22Rv1 (cell line): ENCODE results near the gene KRT8.

Experiments
- CTCF ChIP-seq: fragments of 450-650 bp; IDR thresholded peaks from 2 replicates; pipeline ENCODE4 v1.5.1; 2017; ENCODE audit warnings: mild to moderate bottlenecking
- ZFX ChIP-seq: fragments of 450-650 bp; IDR thresholded peaks from 2 replicates; pipeline ENCODE4 v1.6.1; 2017; ENCODE audit warnings: antibody characterized with exemption, borderline replicate concordance

GRCh38 chr12:52949413-52950331 is 44.8 kb upstream of the KRT8 start:
- TF ChIP-seq CTCF (peak; percentile 9; the same call in 1 of the 2 replicates), ZFX (no peak)
